ENCODE results near the gene MTCL3.
A peak's percentile ranks its signal among the peaks of the same experiment; 100 is the strongest.

The MTCL3 gene

GRCh38 chr6:127514179-127514772 is 4.9 kb downstream of the MTCL3 start:
- peak overlapping the region; percentile 79 for H3K27ac Mint-ChIP-seq
- H3K9me3 Mint-ChIP-seq, result no peaks in the 10 kb centered on the region
- H3K27me3 Mint-ChIP-seq, result peaks cover 2% of the 10 kb centered on the region
- DNase-seq, result no peak
- CTCF ChIA-PET, result interaction anchor here (1.3 to 8.8 kb wide), 10 partner anchors 12 to 248 kb away, joined by 3 to 128 read pairs (median 18); partner anchors contain the start of gene RNF146
- H3K4me1 Mint-ChIP-seq, result peaks cover 47% of the 10 kb centered on the region
- peaks cover 36% of the 10 kb centered on the region for H3K36me3 Mint-ChIP-seq (ENCODE audit: low read depth)
- POLR2A ChIA-PET, result interaction anchor here (0.9 to 6.1 kb wide), 8 partner anchors 12 to 387 kb away, joined by 3 to 69 read pairs (median 8); partner anchors contain the start of genes RNF146 and THEMIS
- H3K4me3 Mint-ChIP-seq, result peak overlapping the region; percentile 85

GRCh38 chr6:127513425-127513824 is 5.7 kb downstream of the MTCL3 start:
- no peak overlapping the region for H3K27ac Mint-ChIP-seq
- H3K4me3 Mint-ChIP-seq, result no peak overlapping the region
- POLR2A ChIA-PET, result interaction anchor here (1.9 to 6.1 kb wide), 3 partner anchors 11 to 30 kb away, joined by 11 to 69 read pairs (median 19); no protein-coding TSS in a partner anchor
- CTCF ChIA-PET, result interaction anchor here (1.3 to 8.8 kb wide), 4 partner anchors 20 to 247 kb away, joined by 3 to 128 read pairs (median 4); partner anchors contain the start of gene RNF146
- DNase-seq, result no peak
- no peaks in the 10 kb centered on the region for H3K27me3 Mint-ChIP-seq
- peaks cover 40% of the 10 kb centered on the region for H3K4me1 Mint-ChIP-seq
- H3K36me3 Mint-ChIP-seq (ENCODE audit: low read depth), result peaks cover 44% of the 10 kb centered on the region
- H3K9me3 Mint-ChIP-seq, result no peaks in the 10 kb centered on the region

DNA sequence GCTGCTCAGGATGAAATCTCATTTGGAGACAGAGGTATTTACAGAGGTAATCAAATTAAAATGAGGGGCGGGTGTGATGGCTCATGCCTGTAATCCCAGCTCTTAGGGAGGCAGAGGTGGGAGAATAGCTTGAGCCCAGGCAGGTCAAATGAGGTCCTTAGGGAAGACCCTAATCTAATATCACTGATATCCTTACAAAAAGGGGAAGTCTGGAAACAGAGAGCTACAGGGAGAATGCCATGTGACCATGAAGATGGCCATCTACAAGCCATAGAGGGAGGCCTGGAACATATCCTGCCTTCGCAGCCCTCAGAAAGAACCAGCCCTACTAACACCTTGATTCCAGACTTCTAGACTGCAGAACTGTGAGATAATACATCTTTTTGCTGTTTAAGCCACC is 8.3 kb downstream of the MTCL3 start:
- Mint-ChIP-seq H3K27me3 (no peaks in the 10 kb centered on the region), H3K27ac (no peak overlapping the region), H3K9me3 (no peaks in the 10 kb centered on the region), H3K36me3 (ENCODE audit: low read depth) (peaks cover 52% of the 10 kb centered on the region), H3K4me3 (no peak overlapping the region), H3K4me1 (peaks cover 21% of the 10 kb centered on the region)
- no peak for DNase-seq
- ChIA-PET CTCF (no interaction called here), POLR2A (no interaction called here)

- no peak overlapping the region for H3K27ac Mint-ChIP-seq
- POLR2A ChIA-PET, result no interaction called here
- no peaks in the 10 kb centered on the region for H3K27me3 Mint-ChIP-seq
- H3K4me3 Mint-ChIP-seq, result no peak overlapping the region
- H3K9me3 Mint-ChIP-seq, result no peaks in the 10 kb centered on the region
- H3K4me1 Mint-ChIP-seq, result peaks cover 2% of the 10 kb centered on the region
- H3K36me3 Mint-ChIP-seq (ENCODE audit: low read depth), result peaks cover 41% of the 10 kb centered on the region
- no peak for DNase-seq
- CTCF ChIA-PET, result interaction anchor here (2.1 kb wide), 1 partner anchor 10 kb away, joined by 7 read pairs; no protein-coding TSS in a partner anchor
Observed at GRCh38 chr6:127506894-127507293, 12.2 kb downstream of the MTCL3 start.

DNA sequence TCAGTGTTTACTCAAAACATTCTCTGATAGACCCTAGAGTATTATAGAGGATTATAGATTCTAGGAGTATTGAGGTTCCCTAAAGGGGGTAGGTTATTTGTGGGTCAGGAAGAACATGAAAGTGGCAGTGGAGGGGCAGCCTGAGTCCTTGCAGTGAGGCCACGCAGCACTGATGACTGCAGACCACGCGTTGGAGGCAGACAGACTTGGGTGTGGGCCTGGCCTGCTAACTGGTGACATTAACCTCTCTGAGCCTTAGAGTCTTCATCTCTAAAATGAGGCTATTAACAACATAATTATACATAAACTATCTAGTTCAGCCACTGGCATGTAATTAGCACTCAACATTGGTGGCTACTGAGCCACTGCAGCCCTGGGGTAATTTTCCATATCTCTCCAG is 16.1 kb downstream of the MTCL3 start:
- Mint-ChIP-seq H3K27ac (no peak overlapping the region), H3K36me3 (ENCODE audit: low read depth) (peaks cover 20% of the 10 kb centered on the region), H3K4me3 (no peak overlapping the region), H3K4me1 (peaks cover 2% of the 10 kb centered on the region), H3K27me3 (no peaks in the 10 kb centered on the region), H3K9me3 (no peaks in the 10 kb centered on the region)
- POLR2A ChIA-PET, result interaction anchor here (2.8 kb wide), 1 partner anchor 11 kb away, joined by 11 read pairs; no protein-coding TSS in a partner anchor
- no peak for DNase-seq
- CTCF ChIA-PET, result interaction anchor here (1.0 to 2.0 kb wide), 2 partner anchors 13 to 39 kb away, joined by 3 to 18 read pairs; no protein-coding TSS in a partner anchor

DNA sequence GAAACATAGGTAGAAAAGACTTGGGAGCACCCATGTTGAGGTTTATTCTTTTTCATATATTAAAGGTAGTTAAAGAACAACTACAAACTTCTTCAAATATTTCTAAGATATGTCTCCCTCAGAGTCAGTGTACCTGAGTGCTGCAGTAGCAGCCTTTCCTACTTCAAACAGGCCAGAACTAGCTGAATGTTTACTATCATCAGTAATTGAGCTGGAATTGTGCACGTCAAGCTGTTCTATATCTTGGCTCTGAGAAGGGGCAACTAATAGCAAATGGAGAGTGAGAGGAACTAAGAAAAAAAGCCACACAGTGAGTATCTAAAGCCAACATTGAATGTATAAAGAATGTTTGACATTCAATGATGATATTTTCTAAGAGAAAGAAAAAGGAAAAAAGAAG is 21.7 kb downstream of the MTCL3 start:
- CTCF ChIA-PET, result interaction anchor here (9.0 kb wide), 1 partner anchor 19 kb away, joined by 61 read pairs; no protein-coding TSS in a partner anchor
- H3K36me3 Mint-ChIP-seq (ENCODE audit: low read depth), result peaks cover 11% of the 10 kb centered on the region
- POLR2A ChIA-PET, result interaction anchor here (1.1 kb wide), 1 partner anchor 18 kb away, joined by 3 read pairs; no protein-coding TSS in a partner anchor

DNA sequence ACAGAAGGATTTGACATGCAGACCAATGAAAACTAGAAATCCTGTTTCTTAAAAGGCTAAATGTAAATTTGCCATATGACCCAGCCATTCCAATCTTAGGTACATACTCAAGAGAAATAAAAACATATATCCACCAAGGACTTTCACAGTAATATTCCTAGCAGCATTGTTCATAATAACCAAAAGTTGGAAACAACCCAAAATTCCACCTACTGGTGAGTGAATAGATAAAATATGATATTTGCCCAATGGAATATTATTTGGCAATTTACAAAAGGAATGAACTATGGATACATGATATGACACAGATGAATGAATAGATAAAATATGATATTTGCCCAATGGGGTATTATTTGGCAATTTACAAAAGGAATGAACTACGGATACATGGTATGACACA is 22.7 kb downstream of the MTCL3 start:
- Mint-ChIP-seq H3K4me1 (peaks cover 10% of the 10 kb centered on the region), H3K36me3 (ENCODE audit: low read depth) (peaks cover 17% of the 10 kb centered on the region), H3K27me3 (no peaks in the 10 kb centered on the region), H3K4me3 (no peak overlapping the region), H3K27ac (no peak overlapping the region), H3K9me3 (no peaks in the 10 kb centered on the region)
- CTCF ChIA-PET, result interaction anchor here (9.0 kb wide), 1 partner anchor 20 kb away, joined by 61 read pairs; no protein-coding TSS in a partner anchor
- no peak for DNase-seq
- POLR2A ChIA-PET, result no interaction called here

More for the DNA sequence above, 21.7 kb downstream of the MTCL3 start:
- H3K27ac Mint-ChIP-seq, result no peak overlapping the region
- no peaks in the 10 kb centered on the region for H3K9me3 Mint-ChIP-seq
- H3K27me3 Mint-ChIP-seq, result no peaks in the 10 kb centered on the region
- H3K4me1 Mint-ChIP-seq, result peaks cover 10% of the 10 kb centered on the region
- H3K4me3 Mint-ChIP-seq, result no peak overlapping the region
- no peak for DNase-seq

DNA sequence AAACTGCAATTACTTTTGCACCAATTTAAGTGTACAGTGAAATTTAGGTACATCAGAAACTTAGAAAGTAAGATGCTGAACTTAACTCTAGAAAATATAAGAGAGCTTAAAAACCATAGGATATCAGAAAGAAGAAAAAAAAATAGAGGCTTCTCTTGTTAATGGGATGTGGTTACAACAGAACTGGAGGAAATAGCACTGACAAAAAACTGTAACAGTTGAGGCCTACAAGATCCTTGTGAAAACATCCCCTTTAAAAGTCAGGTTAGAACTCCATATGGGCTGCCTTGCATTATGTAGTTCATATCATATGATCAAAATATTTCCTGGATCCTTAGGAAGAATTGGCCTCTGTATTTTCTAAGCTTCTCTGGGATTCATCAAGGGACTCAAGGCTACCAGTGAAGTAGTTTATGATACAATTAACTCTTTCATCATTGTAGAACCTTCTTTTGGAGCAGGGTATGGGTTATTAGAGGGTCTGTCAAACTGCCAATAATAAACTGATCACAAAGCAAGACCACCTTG is 24.8 kb downstream of the MTCL3 start:
- Mint-ChIP-seq H3K36me3 (ENCODE audit: low read depth) (peaks cover 32% of the 10 kb centered on the region), H3K4me3 (no peak overlapping the region), H3K4me1 (peaks cover 17% of the 10 kb centered on the region), H3K27me3 (no peaks in the 10 kb centered on the region), H3K9me3 (peaks cover 2% of the 10 kb centered on the region), H3K27ac (no peak overlapping the region)
- DNase-seq, result no peak
- ChIA-PET POLR2A (interaction anchor here (1.0 to 2.5 kb wide), 3 partner anchors 10 to 21 kb away, joined by 3 to 19 read pairs (median 8); no protein-coding TSS in a partner anchor), CTCF (interaction anchor here (0.8 to 9.0 kb wide), 5 partner anchors 10 to 192 kb away, joined by 3 to 61 read pairs (median 3); no protein-coding TSS in a partner anchor)

DNA sequence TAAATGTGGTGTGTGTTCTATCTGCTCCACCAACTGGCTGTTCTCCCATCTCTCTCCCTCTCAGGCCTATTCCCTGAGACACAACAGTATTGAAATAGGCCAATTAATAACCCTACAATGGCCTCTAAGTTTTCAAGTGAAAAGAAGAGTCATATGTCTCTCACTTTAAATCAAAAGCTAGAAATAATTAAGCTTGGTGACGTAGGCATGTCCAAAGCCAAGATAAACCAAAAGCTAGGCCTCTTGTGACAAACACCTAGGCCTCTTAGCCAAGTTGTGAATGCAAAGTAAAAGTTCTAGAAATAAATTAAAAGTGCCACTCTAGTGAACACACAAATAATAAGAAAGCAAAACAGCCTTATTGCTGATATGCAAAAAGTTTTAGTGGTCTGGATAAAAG is 29.9 kb downstream of the MTCL3 start:
- Mint-ChIP-seq H3K4me3 (no peak overlapping the region), H3K4me1 (peaks cover 28% of the 10 kb centered on the region), H3K9me3 (peaks cover 15% of the 10 kb centered on the region), H3K27ac (no peak overlapping the region), H3K27me3 (no peaks in the 10 kb centered on the region), H3K36me3 (ENCODE audit: low read depth) (peaks cover 56% of the 10 kb centered on the region)
- POLR2A ChIA-PET, result interaction anchor here (2.4 kb wide), 1 partner anchor 28 kb away, joined by 10 read pairs; no protein-coding TSS in a partner anchor
- CTCF ChIA-PET, result interaction anchor here (1.0 to 8.9 kb wide), 3 partner anchors 10 to 27 kb away, joined by 3 to 128 read pairs (median 5); partner anchors contain the start of gene MTCL3
- DNase-seq, result no peak

DNA sequence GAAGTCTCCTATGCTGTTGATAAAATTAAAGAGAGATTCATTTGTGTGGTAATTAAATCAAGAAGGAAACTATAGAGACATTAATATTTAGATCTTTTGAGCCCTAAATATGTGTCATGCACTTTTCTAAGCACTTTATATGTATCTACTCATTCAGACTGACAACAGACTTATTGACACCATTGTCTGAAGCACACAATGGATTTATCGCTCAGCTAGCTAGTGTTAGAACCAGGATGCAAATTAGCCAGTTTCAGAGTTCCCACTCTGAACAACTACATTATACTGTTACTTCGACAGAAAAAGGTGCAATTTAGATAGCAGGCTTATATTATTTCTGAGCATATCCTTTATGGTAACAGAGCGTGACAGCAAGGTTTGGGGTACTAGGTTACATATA is 32.2 kb downstream of the MTCL3 start:
- H3K4me3 Mint-ChIP-seq, result no peak overlapping the region
- H3K9me3 Mint-ChIP-seq, result peaks cover 15% of the 10 kb centered on the region
- H3K27me3 Mint-ChIP-seq, result no peaks in the 10 kb centered on the region
- ChIA-PET POLR2A (no interaction called here), CTCF (interaction anchor here (8.9 kb wide), 1 partner anchor 29 kb away, joined by 128 read pairs; the partner anchor contains the start of gene MTCL3)
- H3K4me1 Mint-ChIP-seq, result peaks cover 38% of the 10 kb centered on the region
- H3K36me3 Mint-ChIP-seq (ENCODE audit: low read depth), result peaks cover 64% of the 10 kb centered on the region
- no peak overlapping the region for H3K27ac Mint-ChIP-seq
- no peak for DNase-seq

- peak overlapping the region; percentile 87 for H3K27ac Mint-ChIP-seq
- DNase-seq, result no peak
- H3K9me3 Mint-ChIP-seq, result peaks cover 13% of the 10 kb centered on the region
- H3K4me1 Mint-ChIP-seq, result peaks cover 32% of the 10 kb centered on the region
- CTCF ChIA-PET, result interaction anchor here (1.0 to 8.9 kb wide), 7 partner anchors 9 to 65 kb away, joined by 3 to 128 read pairs (median 4); partner anchors contain the start of gene MTCL3
- H3K27me3 Mint-ChIP-seq, result no peaks in the 10 kb centered on the region
- H3K36me3 Mint-ChIP-seq (ENCODE audit: low read depth), result peaks cover 69% of the 10 kb centered on the region
- H3K4me3 Mint-ChIP-seq, result peak overlapping the region; percentile 64
- POLR2A ChIA-PET, result interaction anchor here (0.9 to 4.7 kb wide), 7 partner anchors 10 to 218 kb away, joined by 3 to 69 read pairs (median 6); partner anchors contain the start of genes MTCL3 and RNF146
Observed at GRCh38 chr6:127484212-127484863, 34.8 kb downstream of the MTCL3 start.

DNA sequence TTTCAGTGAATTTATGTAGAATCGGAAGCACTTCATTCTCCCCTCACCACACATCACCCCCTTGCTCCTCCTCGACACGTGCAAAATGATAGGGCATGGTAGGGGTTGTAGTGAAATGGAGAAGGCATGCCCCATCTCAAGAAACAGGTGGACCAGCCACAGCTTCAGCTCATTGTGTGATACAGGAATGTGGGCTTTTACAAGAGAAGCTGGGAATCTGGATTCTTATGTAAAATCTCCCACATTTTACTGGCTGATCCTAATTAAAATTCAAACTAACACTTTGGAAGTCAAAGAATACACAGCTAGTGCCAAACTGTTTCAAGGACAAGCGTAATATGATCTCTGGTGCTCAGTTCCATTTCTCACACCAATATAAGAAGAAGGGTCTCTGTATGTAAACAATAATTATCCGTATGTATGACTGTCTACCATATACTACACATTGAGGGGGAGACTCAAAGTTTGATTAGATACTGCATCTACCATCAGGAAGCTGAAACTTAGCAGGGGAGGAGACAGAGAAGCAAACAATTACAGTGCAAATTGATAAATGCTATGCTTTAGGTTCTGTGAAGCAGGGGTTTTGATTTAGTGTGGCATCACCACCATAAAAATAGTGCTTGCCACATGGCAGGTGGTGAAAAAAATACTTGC is 35.6 kb downstream of the MTCL3 start:
- H3K9me3 Mint-ChIP-seq, result peaks cover 13% of the 10 kb centered on the region
- peak overlapping the region; percentile 64 for H3K4me3 Mint-ChIP-seq
- peaks cover 31% of the 10 kb centered on the region for H3K4me1 Mint-ChIP-seq
- peaks cover 69% of the 10 kb centered on the region for H3K36me3 Mint-ChIP-seq (ENCODE audit: low read depth)
- H3K27ac Mint-ChIP-seq, result peak overlapping the region; percentile 87
- no peak for DNase-seq
- H3K27me3 Mint-ChIP-seq, result no peaks in the 10 kb centered on the region
- CTCF ChIA-PET, result interaction anchor here (1.0 to 8.9 kb wide), 7 partner anchors 10 to 55 kb away, joined by 3 to 128 read pairs (median 4); partner anchors contain the start of gene MTCL3
- POLR2A ChIA-PET, result interaction anchor here (0.9 to 4.7 kb wide), 9 partner anchors 11 to 217 kb away, joined by 3 to 69 read pairs (median 4); partner anchors contain the start of genes MTCL3 and RNF146
